GM19467 (cell line): ENCODE data around the gene USP7.
"Not testable (repeated sequence)": the region's sequence is repeated elsewhere in the genome, so short reads cannot be mapped to it uniquely, and the experiment has no call there.

Source experiments
- ATAC-seq: cut with Tn5 transposase; IDR thresholded peaks from one replicate; pipeline ENCODE4 v1.9.1; 2021; ENCODE audit warnings: mild to moderate bottlenecking, moderate library complexity; ENCODE audit not compliant: unreplicated experiment

Gene USP7

DNA sequence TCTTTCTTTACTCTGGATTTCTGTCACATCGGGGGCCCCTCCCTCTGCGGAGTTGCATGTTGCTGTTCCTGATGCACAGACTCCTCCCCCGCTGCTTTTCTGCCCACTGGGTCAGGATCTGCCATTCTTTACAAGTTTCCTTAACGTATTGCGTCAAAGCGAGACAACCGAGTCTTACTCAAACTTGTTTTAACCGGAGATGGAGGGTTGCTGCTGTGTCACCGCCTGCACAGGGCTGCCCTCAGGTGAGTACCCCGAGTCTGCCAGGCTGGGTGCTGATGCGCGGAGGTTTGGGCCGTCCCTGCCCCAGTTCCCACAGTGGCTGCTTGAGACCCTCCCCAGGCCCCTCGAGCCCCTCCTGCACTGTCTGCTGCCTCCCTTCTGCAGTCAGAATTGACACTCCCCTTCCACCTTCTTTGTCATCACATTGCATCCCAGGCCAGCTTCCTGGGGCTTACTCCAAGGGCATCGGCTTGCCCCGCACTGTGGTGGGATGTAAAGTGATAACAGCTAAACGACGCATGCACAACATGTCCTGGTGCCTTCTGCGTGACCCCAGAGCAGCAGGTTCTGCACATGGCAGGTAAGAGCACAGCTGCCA lies 114.2 kb downstream of the USP7 start:
- ATAC-seq: no peak

DNA sequence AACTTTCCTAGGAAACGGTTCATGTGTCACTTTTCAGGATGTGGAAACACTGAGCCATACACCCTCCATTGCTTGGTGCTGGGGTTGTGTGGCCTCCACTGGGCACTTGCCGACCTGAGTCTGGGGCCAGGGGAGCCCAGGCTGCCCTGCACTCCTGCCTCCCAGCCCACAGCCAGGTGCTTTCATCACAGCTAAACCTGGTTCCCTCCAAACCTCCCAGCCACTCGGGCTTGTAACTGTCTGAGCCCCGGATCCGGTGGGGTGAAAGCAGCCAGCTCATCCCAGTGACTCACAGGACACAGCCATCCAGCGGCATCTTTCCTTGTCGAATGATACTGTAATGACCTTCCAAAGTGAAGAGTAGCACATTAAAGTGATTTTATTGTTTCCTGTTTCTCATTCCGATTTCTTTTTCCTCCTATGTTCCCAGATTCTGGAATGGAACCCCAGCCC lies 114.7 kb downstream of the USP7 start:
- ATAC-seq: no peak

DNA sequence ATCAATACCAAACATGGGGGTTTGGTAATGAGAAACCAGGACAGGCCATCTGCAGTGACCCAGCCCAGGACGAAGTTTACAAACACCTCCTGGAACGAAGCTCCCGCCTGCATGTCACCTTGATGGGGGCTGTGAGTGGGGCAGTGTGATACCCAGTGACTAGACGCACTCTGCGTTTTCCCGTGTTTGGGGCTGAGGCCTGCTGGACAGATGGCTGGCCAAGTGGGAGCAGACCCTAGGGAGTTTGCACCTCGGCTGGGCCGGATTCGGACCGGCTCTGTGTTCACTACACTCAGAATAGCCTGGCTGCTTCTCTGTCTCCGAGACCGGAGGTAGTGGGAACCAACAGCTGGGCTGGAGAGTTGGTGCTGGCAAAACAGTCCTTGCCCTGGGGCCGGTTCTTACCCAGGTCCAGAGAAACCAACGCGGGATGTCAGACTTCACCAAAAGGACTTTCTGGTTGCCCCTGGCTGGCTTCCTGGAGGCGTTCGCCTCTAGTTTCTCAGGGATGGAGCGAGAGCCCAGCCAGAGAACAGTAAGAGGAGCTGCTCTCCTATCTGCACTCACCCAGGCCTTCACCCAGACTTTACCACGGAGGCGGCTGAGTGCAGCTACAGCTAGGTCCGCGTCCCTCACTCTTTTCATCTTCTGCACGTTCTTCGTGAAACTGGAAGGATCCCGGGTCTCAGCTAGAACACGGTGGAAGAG lies 115.3 kb downstream of the USP7 start:
- no peak for ATAC-seq

DNA sequence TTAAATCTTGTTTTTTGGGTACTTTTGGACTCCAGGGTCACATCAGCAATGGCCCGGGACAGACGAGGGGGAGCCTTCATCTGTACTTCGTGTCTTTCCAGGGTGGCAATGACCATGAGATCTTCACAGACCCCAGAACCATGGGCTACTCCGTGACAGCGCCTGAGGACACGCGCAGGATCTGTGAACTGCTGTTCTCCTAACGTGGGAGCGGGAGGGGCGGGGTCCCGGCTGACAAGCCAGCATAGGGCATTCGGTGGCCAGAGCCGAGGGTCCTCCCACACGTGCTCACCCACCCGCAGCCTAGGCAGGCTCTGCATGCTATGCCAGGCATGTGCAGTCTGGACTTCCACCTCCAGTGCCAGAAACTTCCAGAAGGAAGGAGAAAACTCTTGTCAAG lies 116.1 kb downstream of the USP7 start:
- no peak for ATAC-seq

DNA sequence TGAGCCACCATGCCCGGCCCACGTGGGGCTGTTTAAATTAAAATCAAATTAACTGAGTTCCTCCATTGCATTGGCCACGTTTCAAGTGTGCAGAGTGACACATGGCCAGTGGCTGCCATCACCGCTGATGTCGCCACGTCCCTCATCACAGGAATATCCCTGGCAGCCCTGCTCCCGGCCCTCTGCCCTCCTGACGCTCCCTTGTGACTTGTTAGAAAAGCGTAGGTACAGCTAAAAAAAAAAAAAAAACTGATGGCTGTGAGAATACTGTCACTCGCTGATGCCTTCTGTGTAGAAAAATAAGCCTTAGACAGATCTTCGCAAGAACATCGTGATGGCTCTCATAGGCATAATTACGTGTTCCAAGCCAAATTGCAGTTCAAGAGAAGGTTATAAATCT lies 116.6 kb downstream of the USP7 start:
- no peak for ATAC-seq

DNA sequence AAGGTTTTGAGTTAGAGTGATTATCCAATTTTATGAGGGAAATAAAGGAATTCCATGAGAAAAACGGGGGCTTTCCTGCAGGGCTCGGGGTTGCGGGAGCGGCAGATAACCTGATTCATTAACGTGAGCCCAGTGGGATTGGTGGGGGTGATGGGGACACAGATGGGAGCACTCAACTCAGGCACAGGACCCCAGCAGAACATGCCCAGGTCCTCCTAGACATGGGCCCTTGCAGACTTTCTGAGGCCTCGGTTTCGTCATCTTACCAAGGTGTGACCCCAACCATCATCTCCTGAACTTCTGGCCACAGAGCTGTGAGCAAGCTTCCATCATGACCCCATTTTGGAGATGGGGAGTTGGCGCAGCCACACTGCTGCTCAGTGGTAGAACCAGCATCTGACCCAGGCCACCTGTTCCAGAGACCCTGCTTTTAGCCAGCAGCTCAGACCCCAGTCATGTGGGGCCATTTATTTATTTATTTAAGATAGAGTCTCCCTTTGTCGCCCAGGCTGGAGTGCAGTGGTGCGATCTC lies 117.2 kb downstream of the USP7 start:
- ATAC-seq: no peak

DNA sequence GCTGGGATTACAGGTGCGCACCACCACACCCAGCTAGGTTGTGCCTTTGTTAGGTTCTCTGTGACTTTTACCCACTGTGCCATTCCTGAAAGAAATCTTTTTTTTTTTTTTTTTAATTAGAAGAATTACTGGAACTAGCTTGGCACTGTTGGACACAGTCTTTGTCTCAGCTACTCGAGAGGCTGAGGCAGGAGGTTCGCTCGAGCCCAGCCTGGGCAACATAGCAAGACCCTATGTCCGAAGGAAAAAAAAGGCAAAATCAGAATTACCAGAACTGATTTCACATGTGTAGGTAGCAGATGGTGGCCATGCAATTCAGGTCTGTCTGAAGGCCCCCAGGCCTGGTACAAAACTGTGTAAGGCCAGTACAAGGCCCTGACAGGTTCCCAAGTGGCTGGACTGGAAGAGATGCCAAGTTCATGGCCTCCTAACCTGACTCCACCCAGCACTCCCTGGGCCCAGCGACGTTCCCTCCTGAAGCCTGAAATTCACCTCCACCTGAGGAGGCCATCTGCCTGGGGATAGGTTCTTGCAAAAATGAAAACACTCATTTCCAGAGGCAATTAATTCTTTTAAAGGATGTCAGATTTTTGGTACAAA lies 117.9 kb downstream of the USP7 start:
- no peak for ATAC-seq

DNA sequence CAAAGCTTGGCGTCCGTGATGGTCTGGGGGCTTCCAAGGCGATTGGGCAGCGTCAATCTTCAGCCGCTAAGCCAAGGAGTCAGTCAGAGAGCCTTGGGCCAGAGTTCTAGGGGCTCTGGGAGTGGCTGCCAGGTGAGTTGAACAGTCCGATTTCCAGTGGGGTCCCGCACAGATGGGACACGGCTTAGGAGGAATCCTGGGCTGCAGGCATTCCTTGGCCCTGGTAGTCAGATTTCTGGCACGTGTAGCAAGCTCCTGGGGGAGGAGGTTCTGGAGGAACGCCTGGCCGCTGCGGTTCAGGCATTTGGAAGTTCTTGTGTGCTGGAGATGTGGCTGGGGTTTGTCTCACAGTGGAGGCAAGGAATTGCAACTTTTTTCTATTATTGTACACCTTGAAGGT lies 120.4 kb downstream of the USP7 start:
- ATAC-seq: not testable (repeated sequence)
